Measurements from ENCODE around the gene PARP14. TPM values are rescaled to one million over a fixed set of nuclear protein-coding genes. Genes with fewer than 3 reads are reported as not detected.

PARP14 gene
- total and polyA plus RNA-seq, 10 of the 15 experiments (the other 5 are each of a cell fraction or from before 2014, with no cell fraction given): 21.6 to 189 (median 92.7) TPM

GRCh38 chr3:122674339-122674738, 6.3 kb upstream of the PARP14 start:
- intact Hi-C loops (cut with micrococcal nuclease; ENCODE audit: unreplicated experiment) (no loop called here), in situ Hi-C loops (cut with MboI) (no loop called here)
- H3K9ac ChIP-seq (ENCODE audit: control insufficient read depth, insufficient read depth, low read length): no peak overlapping the region
- FAIRE-seq (no peak), ATAC-seq (no peak), DNase-seq (ENCODE audit: low read depth, low spot score) (no peak)
- ChIA-PET CTCF (interaction anchor here (3.4 kb wide), 1 partner anchor 113 kb away, joined by 15 read pairs; no protein-coding TSS in a partner anchor), POLR2A (no interaction called here), SMC1A (ENCODE audit: uncharacterized antibody, unreplicated experiment) (interaction anchor here (1.3 to 11.3 kb wide), 3 partner anchors 28 to 117 kb away, joined by 5 to 250 read pairs (median 5); no protein-coding TSS in a partner anchor), RAD21 (ENCODE audit: unreplicated experiment) (interaction anchor here (1.0 kb wide), 1 partner anchor 28 kb away, joined by 3 read pairs; no protein-coding TSS in a partner anchor)
- no peak overlapping the region for H3K4me2 ChIP-seq (ENCODE audit: control insufficient read depth, insufficient read depth)
- BruUV-seq (replicated peaks): no TSS peak
- peaks cover 1% of the 10 kb centered on the region for H3K79me2 ChIP-seq (ENCODE audit: control insufficient read depth, insufficient read depth, low read length)
- no peaks in the 10 kb centered on the region for H3K36me3 ChIP-seq (ENCODE audit: control insufficient read depth in 2 of 2, insufficient read depth in 2 of 2, low read length in 1 of 2)
- peaks cover 3% of the 10 kb centered on the region for H3K9me3 ChIP-seq (replicated peaks; ENCODE audit: control insufficient read depth, insufficient read depth, low read length)
- peaks cover 16% of the 10 kb centered on the region for H3K4me1 ChIP-seq (ENCODE audit: control insufficient read depth, insufficient read depth, low read length)
- TF ChIP-seq TAF1 (IDR thresholded peaks at IDR 0.05; ENCODE audit: borderline replicate concordance, low read depth, low read length): no peak
- TF ChIP-seq ZNF207 (IDR thresholded peaks at IDR 0.05; ENCODE audit: borderline replicate concordance): no peak
- TF ChIP-seq RFX5 (IDR thresholded peaks at IDR 0.05; ENCODE audit: low read depth, low read length): no peak
- TF ChIP-seq, protein P1, sequence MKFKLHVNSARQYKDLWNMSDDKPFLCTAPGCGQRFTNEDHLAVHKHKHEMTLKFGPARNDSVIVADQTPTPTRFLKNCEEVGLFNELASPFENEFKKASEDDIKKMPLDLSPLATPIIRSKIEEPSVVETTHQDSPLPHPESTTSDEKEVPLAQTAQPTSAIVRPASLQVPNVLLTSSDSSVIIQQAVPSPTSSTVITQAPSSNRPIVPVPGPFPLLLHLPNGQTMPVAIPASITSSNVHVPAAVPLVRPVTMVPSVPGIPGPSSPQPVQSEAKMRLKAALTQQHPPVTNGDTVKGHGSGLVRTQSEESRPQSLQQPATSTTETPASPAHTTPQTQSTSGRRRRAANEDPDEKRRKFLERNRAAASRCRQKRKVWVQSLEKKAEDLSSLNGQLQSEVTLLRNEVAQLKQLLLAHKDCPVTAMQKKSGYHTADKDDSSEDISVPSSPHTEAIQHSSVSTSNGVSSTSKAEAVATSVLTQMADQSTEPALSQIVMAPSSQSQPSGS (IDR thresholded peaks at IDR 0.05; ENCODE audit: low read length): no peak
- TF ChIP-seq SUZ12 (IDR thresholded peaks at IDR 0.05; ENCODE audit: unreplicated experiment): no peak
- no peaks in the 10 kb centered on the region for H4K20me1 ChIP-seq (ENCODE audit: control insufficient read depth, insufficient read depth)
- H3K27me3 ChIP-seq (replicated peaks in 1 of 2; ENCODE audit: control insufficient read depth in 2 of 2, insufficient read depth in 2 of 2, low read length in 1 of 2): no peaks in the 10 kb centered on the region
- H2AFZ ChIP-seq (ENCODE audit: control insufficient read depth, low read depth, low read length): no peak overlapping the region
- no peak overlapping the region for H3K27ac ChIP-seq (ENCODE audit: control insufficient read depth, insufficient read depth)
- no peak overlapping the region for H3K4me3 ChIP-seq
- 31% methylated on average over 3 of the region's 3 CpGs for WGBS (ENCODE audit: insufficient coverage, insufficient replicate concordance, low lambda C conversion rate, missing lambda C conversion rate)

Data from GM12878 (cell line).